Keratinocyte (primary cell): ENCODE results near the gene CNTNAP2. TPM values are rescaled to one million over a fixed set of nuclear protein-coding genes. Genes with fewer than 3 reads are reported as not detected.

Source experiments
- DNase-seq: peaks from one replicate; pipeline ENCODE4 v3.0.0-alpha.2; 2011; ENCODE audit warnings: low read depth, missing footprints, low spot score
- FAIRE-seq: peaks from 2 replicates; lab custom pipeline; 2011; peaks lifted over from hg19 to GRCh38; lab: Jason Lieb, UNC
- H2AFZ ChIP-seq: 2 replicates; pipeline ENCODE4 v1.6.0; 2012; ENCODE audit warnings: low read length, control low read depth, inconsistent platforms; ENCODE audit not compliant: control insufficient read depth
- H3K27ac ChIP-seq: 2 replicates; pipeline ENCODE4 v1.5.1; 2011; ENCODE audit warnings: low read length; ENCODE audit not compliant: control insufficient read depth, insufficient read depth
- H3K27me3 ChIP-seq: 3 replicates; pipeline ENCODE4 v1.6.0; 2011; ENCODE audit warnings: low read length; ENCODE audit not compliant: control insufficient read depth, insufficient read depth; ENCODE audit errors: extremely low read depth
- H3K36me3 ChIP-seq, 2 experiments: 2 replicates in 1 of 2; 3 replicates in 1 of 2; pipeline ENCODE4 v1.5.1; 2011; ENCODE audit warnings: low read length in 2 of 2, mild to moderate bottlenecking in 1 of 2; ENCODE audit not compliant: control insufficient read depth in 2 of 2, insufficient read depth in 2 of 2; ENCODE audit errors: extremely low read depth in 1 of 2
- H3K4me1 ChIP-seq: 3 replicates; pipeline ENCODE4 v1.5.1; 2011; ENCODE audit warnings: low read length; ENCODE audit not compliant: control insufficient read depth, insufficient read depth; ENCODE audit errors: extremely low read depth
- H3K4me2 ChIP-seq: 3 replicates; pipeline ENCODE4 v1.6.0; 2011; ENCODE audit warnings: low read depth, low read length; ENCODE audit not compliant: control insufficient read depth, insufficient read depth; ENCODE audit errors: extremely low read depth
- H3K4me3 ChIP-seq, 3 experiments: fragments of 200-600 bp in 1 of 3; sonication (generic) in 1 of 3; 2 replicates in 2 of 3; 3 replicates in 1 of 3; pipeline ENCODE4 v1.5.1; 2011 to 2016; ENCODE audit warnings: low read length in 3 of 3, mild to moderate bottlenecking in 3 of 3, control low read depth in 2 of 3, inconsistent platforms in 1 of 3, low read depth in 1 of 3, mixed read lengths in 1 of 3, mixed run types in 1 of 3, moderate library complexity in 1 of 3; ENCODE audit not compliant: control insufficient read depth in 2 of 3, insufficient read depth in 2 of 3; ENCODE audit errors: extremely low read depth in 1 of 3
- H3K79me2 ChIP-seq: 2 replicates; pipeline ENCODE4 v1.6.0; 2012; ENCODE audit warnings: low read length; ENCODE audit not compliant: control insufficient read depth, insufficient read depth
- H3K9ac ChIP-seq: 3 replicates; pipeline ENCODE4 v1.6.0; 2011; ENCODE audit warnings: low read length; ENCODE audit not compliant: control insufficient read depth, insufficient read depth; ENCODE audit errors: extremely low read depth
- H3K9me1 ChIP-seq: 3 replicates; pipeline ENCODE4 v1.6.0; 2011; ENCODE audit warnings: low read length; ENCODE audit not compliant: control insufficient read depth, insufficient read depth; ENCODE audit errors: extremely low read depth
- H3K9me3 ChIP-seq: 2 replicates; pipeline ENCODE4 v1.5.1; 2012; ENCODE audit warnings: low read depth, low read length; ENCODE audit not compliant: control insufficient read depth
- H4K20me1 ChIP-seq: 3 replicates; pipeline ENCODE4 v1.6.0; 2011; ENCODE audit warnings: low read length; ENCODE audit not compliant: control insufficient read depth, insufficient read depth; ENCODE audit errors: extremely low read depth
- CTCF ChIP-seq, 3 experiments: IDR thresholded peaks in 1 of 3; conservative IDR thresholded peaks in 1 of 3; optimal IDR thresholded peaks in 1 of 3; 2 replicates in 2 of 3; 3 replicates in 1 of 3; pipeline versions ENCODE3 to v1.5.1; 2011; ENCODE audit warnings: low read length in 3 of 3, mild to moderate bottlenecking in 3 of 3, moderate library complexity in 2 of 3, control low read depth in 1 of 3, inconsistent platforms in 1 of 3; ENCODE audit not compliant: insufficient read depth in 2 of 3; ENCODE audit errors: extremely low read depth in 1 of 3
- EZH2 ChIP-seq: IDR thresholded peaks from one replicate; pipeline ENCODE4 v1.6.1; 2012; ENCODE audit warnings: inconsistent platforms, mild to moderate bottlenecking, low read length, moderate library complexity
- dilution Hi-C: fragments of 300-500 bp; cut with MboI; formaldehyde crosslinking; loops from one replicate; pipeline ENCODE4 v1.7.0; 2020; ENCODE audit warnings: low sequenced_read_pairs; ENCODE audit not compliant: extremely low pct_ligation_motif_present
- polyA plus RNA-seq, 5 experiments: library from polyadenylated mRNA; depleted of rRNA in 3 of 5; stranded (reverse) in 3 of 5; stranded (forward) in 1 of 5; unstranded in 1 of 5; fragments of >200 nt; gene quantifications; 1 replicate in 1 of 5; 2 replicates in 3 of 5; 3 replicates in 1 of 5; pipeline versions ENCODE4 v1.2.1 to v1.2.3, GENCODE V29; 2011 to 2012; ENCODE audit warnings: missing spikeins in 2 of 5, low read depth in 1 of 5, low replicate concordance in 1 of 5

The CNTNAP2 gene
- polyA plus RNA-seq, 1 donor (not counting 4 experiments of a cell fraction or from before 2014, with no cell fraction given): 1.4 TPM

- FAIRE-seq: no peak
Observed at GRCh38 chr7:146542101-146542500, 425.5 kb downstream of the CNTNAP2 start.

DNA sequence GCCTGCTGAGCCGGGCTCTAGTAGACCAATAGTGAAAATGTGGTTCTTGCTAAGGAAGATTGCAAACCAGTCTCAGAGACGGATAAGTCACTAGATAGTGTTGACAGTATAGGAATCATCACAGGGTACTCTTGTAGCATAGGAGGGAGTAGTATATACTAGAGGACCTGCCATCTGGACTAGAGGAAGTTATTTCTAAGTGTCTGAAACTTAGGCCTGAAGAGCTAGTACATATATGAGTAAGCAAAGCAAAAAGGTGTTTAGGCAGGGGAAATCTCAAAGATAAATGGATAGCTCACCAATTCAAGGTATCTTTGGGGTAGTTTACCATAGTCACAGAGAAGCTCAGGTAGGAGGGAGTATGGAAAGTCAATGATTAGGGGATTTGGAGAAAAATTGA, 428.1 kb downstream of the CNTNAP2 start:
- dilution Hi-C loops: no loop called here
- H3K9ac ChIP-seq: no peak overlapping the region
- H3K4me1 ChIP-seq: no peaks in the 10 kb centered on the region
- DNase-seq (no peak), FAIRE-seq (no peak)
- H4K20me1 ChIP-seq: no peaks in the 10 kb centered on the region
- no peaks in the 10 kb centered on the region for H3K9me1 ChIP-seq
- no peaks in the 10 kb centered on the region for H3K79me2 ChIP-seq
- no peak overlapping the region for H3K4me2 ChIP-seq
- no peaks in the 10 kb centered on the region for H3K27me3 ChIP-seq
- H3K4me3 ChIP-seq: no peak overlapping the region
- no peaks in the 10 kb centered on the region for H3K36me3 ChIP-seq
- H3K9me3 ChIP-seq: no peaks in the 10 kb centered on the region
- no peak overlapping the region for H2AFZ ChIP-seq
- no peak overlapping the region for H3K27ac ChIP-seq
- TF ChIP-seq CTCF (optimal IDR thresholded peaks at IDR 0.05 in 1 of 3, IDR thresholded peaks at IDR 0.05 in 1 of 3, conservative IDR thresholded peaks at IDR 0.05 in 1 of 3; ENCODE audit: extremely low read depth in 1 of 3, insufficient read depth in 2 of 3, low read length in 3 of 3) (no peak), EZH2 (no peak)

More at GRCh38 chr7:146542101-146542500, 425.5 kb downstream of the CNTNAP2 start:
- TF ChIP-seq CTCF (optimal IDR thresholded peaks at IDR 0.05 in 1 of 3, IDR thresholded peaks at IDR 0.05 in 1 of 3, conservative IDR thresholded peaks at IDR 0.05 in 1 of 3; ENCODE audit: extremely low read depth in 1 of 3, insufficient read depth in 2 of 3, low read length in 3 of 3) (no peak), EZH2 (no peak)
- Histone ChIP-seq H3K27me3 (no peaks in the 10 kb centered on the region), H3K4me2 (no peak overlapping the region), H3K4me3 (no peak overlapping the region), H3K27ac (no peak overlapping the region), H3K9ac (no peak overlapping the region), H3K4me1 (no peaks in the 10 kb centered on the region), H3K79me2 (no peaks in the 10 kb centered on the region), H4K20me1 (no peaks in the 10 kb centered on the region), H3K9me1 (no peaks in the 10 kb centered on the region), H3K9me3 (no peaks in the 10 kb centered on the region), H2AFZ (no peak overlapping the region), H3K36me3 (no peaks in the 10 kb centered on the region)
- DNase-seq: no peak
- dilution Hi-C loops: no loop called here
